HepG2 (cell line): ENCODE measurements around the gene HS6ST2. TPM values are rescaled to one million over a fixed set of nuclear protein-coding genes. Genes with fewer than 3 reads are reported as not detected.

Experiments used
- ATAC-seq: fragments of 200-7000 bp; cut with Tn5 transposase; 3 replicates; pipeline ENCODE4 v1.9.1; 2020; ENCODE audit warnings: mild to moderate bottlenecking, moderate library complexity
- BruUV-seq: library from RNA; stranded (reverse); fragments of 400-500 nt; replicated peaks from 2 replicates; lab custom pipeline; 2021; lab: Mats Ljungman, UMichigan
- CTCF ChIA-PET: fragments of 300-600 bp; formaldehyde crosslinking; extraction: SDS; loops from one replicate; lab custom pipeline; 2021; ENCODE audit warnings: low total read pairs, inconsistent platforms, low intra/inter-chr PET ratio; lab: Yijun Ruan, JAX
- POLR2A ChIA-PET: fragments of 350-600 bp; sonication (Branson Sonifier 250); formaldehyde crosslinking; loops from one replicate; lab custom pipeline; 2020; ENCODE audit warnings: antibody characterized with exemption, inconsistent platforms; lab: Yijun Ruan, JAX
- DNase-seq: peaks from one replicate; pipeline ENCODE4 v3.0.0-alpha.2; 2015; ENCODE audit warnings: low spot score
- FAIRE-seq: peaks from 3 replicates; lab custom pipeline; 2011; peaks lifted over from hg19 to GRCh38; lab: Jason Lieb, UNC
- H2AFZ ChIP-seq: one replicate; pipeline ENCODE4 v1.6.1; 2011; ENCODE audit warnings: low read length, inconsistent platforms
- H3K27ac ChIP-seq: fragments of 300-600 bp; 3 replicates; pipeline ENCODE4 v1.8.0; 2011; ENCODE audit warnings: mixed run types, mild to moderate bottlenecking, mixed read lengths, low read length, inconsistent platforms; ENCODE audit not compliant: insufficient read depth; ENCODE audit errors: extremely low read length
- H3K27me3 ChIP-seq, 2 experiments: fragments of 200-600 bp in 1 of 2; 2 replicates in 1 of 2; 3 replicates in 1 of 2; pipeline versions ENCODE4 v1.6.0 to v1.8.0; 2011; ENCODE audit warnings: low read length in 2 of 2, mild to moderate bottlenecking in 2 of 2, moderate library complexity in 2 of 2, inconsistent platforms in 1 of 2; ENCODE audit not compliant: insufficient read depth in 2 of 2, control insufficient read depth in 1 of 2
- H3K36me3 ChIP-seq, 2 experiments: fragments of 200-600 bp in 1 of 2; replicated peaks in 1 of 2; 2 replicates in 1 of 2; 3 replicates in 1 of 2; pipeline versions ENCODE4 v1.5.1 to v1.8.0; 2011; ENCODE audit warnings: low read length in 2 of 2, inconsistent platforms in 1 of 2; ENCODE audit not compliant: insufficient read depth in 2 of 2, control insufficient read depth in 1 of 2
- H3K4me1 ChIP-seq: 2 replicates; pipeline ENCODE4 v1.5.1; 2012; ENCODE audit warnings: low read length, inconsistent platforms; ENCODE audit not compliant: insufficient read depth
- H3K4me2 ChIP-seq: 2 replicates; pipeline ENCODE4 v1.6.0; 2011; ENCODE audit warnings: low read depth, low read length, inconsistent platforms
- H3K4me3 ChIP-seq, 3 experiments: fragments of 200-600 bp in 1 of 3; sonication (generic), shearing (Covaris generic) in 1 of 3; replicated peaks in 1 of 3; 2 replicates each; pipeline ENCODE4 v1.5.1; 2011 to 2016; ENCODE audit warnings: low read length in 3 of 3, inconsistent platforms in 2 of 3, low read depth in 2 of 3, mild to moderate bottlenecking in 2 of 3, control low read depth in 1 of 3, mixed read lengths in 1 of 3; ENCODE audit not compliant: insufficient read depth in 1 of 3
- H3K79me2 ChIP-seq: one replicate; pipeline ENCODE4 v1.6.1; 2011; ENCODE audit warnings: low read length, inconsistent platforms; ENCODE audit not compliant: insufficient read depth
- H3K9ac ChIP-seq: 2 replicates; pipeline ENCODE4 v1.6.0; 2011; ENCODE audit warnings: mild to moderate bottlenecking, low read depth, low read length, inconsistent platforms; ENCODE audit not compliant: insufficient read depth
- H3K9me3 ChIP-seq: 2 replicates; pipeline ENCODE4 v1.5.1; 2012; ENCODE audit warnings: mild to moderate bottlenecking, low read length
- H4K20me1 ChIP-seq: 2 replicates; pipeline ENCODE4 v1.6.0; 2011; ENCODE audit warnings: inconsistent platforms, mild to moderate bottlenecking, low read length, moderate library complexity; ENCODE audit not compliant: insufficient read depth
- CENPT ChIP-seq: sonication (generic); formaldehyde crosslinking; IDR thresholded peaks from 2 replicates; pipeline ENCODE4 v1.8.0; 2022; ENCODE audit warnings: low read depth, mild to moderate bottlenecking, moderate library complexity, missing genetic modification reagents
- DR1 ChIP-seq: sonication (generic); formaldehyde crosslinking; IDR thresholded peaks from 2 replicates; pipeline ENCODE4 v1.8.0; 2021; ENCODE audit warnings: mild to moderate bottlenecking, missing genetic modification reagents, inconsistent platforms
- GMEB2 ChIP-seq: IDR thresholded peaks from 2 replicates; pipeline ENCODE4 v1.6.1; 2016; ENCODE audit warnings: missing biosample characterization, missing genetic modification reagents, low read depth
- KLF13 ChIP-seq: sonication (generic); formaldehyde crosslinking; IDR thresholded peaks from 2 replicates; pipeline ENCODE4 v1.4.0; 2020; ENCODE audit warnings: mild to moderate bottlenecking, missing genetic modification reagents
- KLF9 ChIP-seq: IDR thresholded peaks from 2 replicates; pipeline ENCODE4 v1.6.1; 2016; ENCODE audit warnings: low read depth
- MAF1 ChIP-seq: sonication (generic); formaldehyde crosslinking; IDR thresholded peaks from 2 replicates; pipeline ENCODE4 v1.5.0; 2020; ENCODE audit warnings: missing genetic modification reagents, borderline replicate concordance
- SMYD3 ChIP-seq: sonication (generic); formaldehyde crosslinking; IDR thresholded peaks from 2 replicates; pipeline ENCODE4 v1.8.1; 2023; ENCODE audit warnings: mild to moderate bottlenecking, missing genetic modification reagents
- SOX13 ChIP-seq, 3 experiments: fragments of 450-650 bp in 1 of 3; sonication (generic) in 1 of 3; formaldehyde crosslinking in 1 of 3; IDR thresholded peaks in 2 of 3; conservative IDR thresholded peaks in 1 of 3; 2 replicates each; pipeline versions ENCODE4 v1.5.0 to v1.6.1; 2016 to 2020; ENCODE audit warnings: antibody characterized with exemption in 1 of 3, mild to moderate bottlenecking in 1 of 3, missing compliant biosample characterization in 1 of 3, missing genetic modification reagents in 1 of 3, moderate library complexity in 1 of 3
- SOX5 ChIP-seq: IDR thresholded peaks from 2 replicates; pipeline ENCODE4 v1.6.1; 2016; ENCODE audit warnings: borderline replicate concordance
- TBX3 ChIP-seq: fragments of 450-650 bp; IDR thresholded peaks from 2 replicates; pipeline ENCODE4 v1.6.1; 2017; ENCODE audit warnings: antibody characterized with exemption, mild to moderate bottlenecking, inconsistent platforms, borderline replicate concordance
- ZC3H4 ChIP-seq: sonication (generic); formaldehyde crosslinking; IDR thresholded peaks from 2 replicates; pipeline ENCODE4 v1.4.0; 2020; ENCODE audit warnings: missing genetic modification reagents, borderline replicate concordance
- ZNF484 ChIP-seq: sonication (generic); formaldehyde crosslinking; IDR thresholded peaks from 2 replicates; pipeline ENCODE4 v1.5.1; 2020; ENCODE audit warnings: mild to moderate bottlenecking, low read depth, missing genetic modification reagents, borderline replicate concordance
- ZNF547 ChIP-seq: sonication (generic); formaldehyde crosslinking; IDR thresholded peaks from 2 replicates; pipeline ENCODE4 v1.5.1; 2020; ENCODE audit warnings: mild to moderate bottlenecking, missing genetic modification reagents
- ZNF816 ChIP-seq: sonication (generic); formaldehyde crosslinking; IDR thresholded peaks from 2 replicates; pipeline ENCODE4 v1.8.0; 2022; ENCODE audit warnings: missing genetic modification reagents, mild to moderate bottlenecking, borderline replicate concordance
- WGBS: methylation state at CpG from one replicate; pipeline ENCODE4 v1.1.6; 2017; ENCODE audit warnings: low lambda C conversion rate; 5-methylcytosine and 5-hydroxymethylcytosine counted together
- in situ Hi-C: cut with HindIII; loops from 2 replicates; pipeline ENCODE4 v1.10.0; 2017; ENCODE audit warnings: low pct_unique_long_range_greater_than_20kb; ENCODE audit not compliant: extremely low pct_ligation_motif_present
- intact Hi-C: fragments of 100-400 bp; cut with micrococcal nuclease; formaldehyde crosslinking; loops from one replicate; pipeline ENCODE4 v1.10.0; 2022; ENCODE audit not compliant: unreplicated experiment
- polyA plus RNA-seq, 8 experiments: library from polyadenylated mRNA; depleted of rRNA in 3 of 8; stranded (reverse) in 7 of 8; unstranded in 1 of 8; fragments of >200 nt; fragmentation: Illumina TruSeq in 4 of 8; extraction: Trizol in 4 of 8; gene quantifications; 2 replicates each; pipeline versions ENCODE4 v1.2.1 to v1.2.3, GENCODE V29; 2011 to 2016; ENCODE audit warnings: low read depth in 4 of 8, missing spikeins in 1 of 8, mixed read lengths in 1 of 8; ENCODE audit not compliant: insufficient read depth in 1 of 8
- total RNA-seq, 5 experiments: library from RNA; depleted of rRNA; stranded (reverse); fragments of >200 nt; fragmentation: Illumina TruSeq; extraction: Trizol; gene quantifications; 2 replicates each; pipeline ENCODE4 v1.2.3, GENCODE V29; 2016; ENCODE audit warnings: low read depth in 1 of 5

The HS6ST2 gene
- total and polyA plus RNA-seq, 2 of the 13 experiments (the other 11 are each of a cell fraction or from before 2014, with no cell fraction given): 0.05 TPM; not detected in 1

GRCh38 chrX:132689612-132690563 is 268.5 kb downstream of the HS6ST2 start:
- no peaks in the 10 kb centered on the region for H3K27me3 ChIP-seq
- 9% methylated on average over 6 of the region's 6 CpGs for WGBS
- in situ Hi-C loops (no loop called here), intact Hi-C loops (no loop called here)
- no peak overlapping the region for H3K9ac ChIP-seq
- TF ChIP-seq CENPT (CRISPR knock-in tag) (no peak), SOX5 (CRISPR knock-in tag) (no peak), DR1 (no peak), ZNF547 (no peak), ZC3H4 (CRISPR knock-in tag) (no peak), SOX13 (IDR thresholded peaks at IDR 0.05) (no peak), SOX13 (CRISPR knock-in tag; conservative IDR thresholded peaks at IDR 0.05 in 1 of 2, IDR thresholded peaks at IDR 0.05 in 1 of 2) (no peak), GMEB2 (CRISPR knock-in tag) (no peak), SMYD3 (no peak), ZNF816 (CRISPR knock-in tag) (no peak), KLF13 (CRISPR knock-in tag) (no peak), ZNF484 (CRISPR knock-in tag) (no peak), KLF9 (no peak), TBX3 (no peak), MAF1 (no peak)
- H3K4me1 ChIP-seq: no peaks in the 10 kb centered on the region
- DNase-seq (no peak), FAIRE-seq (no peak), ATAC-seq (no peak)
- POLR2A ChIA-PET: no interaction called here
- CTCF ChIA-PET: no interaction called here
- H3K4me2 ChIP-seq: no peak overlapping the region
- no peak overlapping the region for H3K27ac ChIP-seq
- no peaks in the 10 kb centered on the region for H3K9me3 ChIP-seq
- no peak overlapping the region for H3K4me3 ChIP-seq
- no peaks in the 10 kb centered on the region for H3K36me3 ChIP-seq
- no peaks in the 10 kb centered on the region for H4K20me1 ChIP-seq
- H3K79me2 ChIP-seq: no peaks in the 10 kb centered on the region
- no peak overlapping the region for H2AFZ ChIP-seq
- BruUV-seq: no TSS peak
